C4-2B (cell line): ENCODE data around the gene FKBP6.
"Not testable (repeated sequence)": the region's sequence is repeated elsewhere in the genome, so short reads cannot be mapped to it uniquely, and the experiment has no call there.

Experiments used
- H3K27ac ChIP-seq: fragments of 450-650 bp; 2 replicates; pipeline ENCODE4 v1.5.1; 2017
- CTCF ChIP-seq: fragments of 450-650 bp; conservative IDR thresholded peaks from 2 replicates; pipeline ENCODE4 v1.5.1; 2017; ENCODE audit warnings: mild to moderate bottlenecking
- ZFX ChIP-seq: fragments of 450-650 bp; IDR thresholded peaks from 2 replicates; pipeline ENCODE4 v1.6.1; 2017

Gene FKBP6

GRCh38 chr7:73327922-73328321, at the start of gene FKBP6, which contains the start of gene TRIM50:
Gene FKBP6, plus strand, starts transcription at chr7:73328161. Its CDS starts 268 bp downstream, at chr7:73328429.
Gene TRIM50, minus strand, starts transcription at chr7:73328082. Its CDS starts 3,295 bp downstream, at chr7:73324787.
- H3K27ac ChIP-seq = not testable (repeated sequence)

- not testable (repeated sequence) for H3K27ac ChIP-seq
These were observed 30.7 kb upstream of the FKBP6 start for GRCh38 chr7:73297235-73297634.

GRCh38 chr7:73297706-73298105, 30.3 kb upstream of the FKBP6 start:
- H3K27ac ChIP-seq = not testable (repeated sequence)

GRCh38 chr7:73299812-73300211, 28.1 kb upstream of the FKBP6 start:
- H3K27ac ChIP-seq = not testable (repeated sequence)

GRCh38 chr7:73301108-73301507, 26.9 kb upstream of the FKBP6 start:
- not testable (repeated sequence) for H3K27ac ChIP-seq

GRCh38 chr7:73302846-73303245, 25.1 kb upstream of the FKBP6 start:
- H3K27ac ChIP-seq = not testable (repeated sequence)

- no peak overlapping the region for H3K27ac ChIP-seq
These were observed 24.4 kb upstream of the FKBP6 start for GRCh38 chr7:73303546-73303945.

GRCh38 chr7:73304071-73304470, 23.9 kb upstream of the FKBP6 start:
- H3K27ac ChIP-seq = no peak overlapping the region
- TF ChIP-seq CTCF (no peak), ZFX (no peak)

More at GRCh38 chr7:73303546-73303945, 24.4 kb upstream of the FKBP6 start:
- TF ChIP-seq CTCF = no peak
- TF ChIP-seq ZFX = no peak

- not testable (repeated sequence) for H3K27ac ChIP-seq
These were observed 23.2 kb upstream of the FKBP6 start for GRCh38 chr7:73304612-73305387.

GRCh38 chr7:73307436-73307835, 20.5 kb upstream of the FKBP6 start:
- TF ChIP-seq ZFX = no peak
- no peak for TF ChIP-seq CTCF
- peak overlapping the region; percentile 91 for H3K27ac ChIP-seq

- TF ChIP-seq CTCF (no peak), ZFX (peak; percentile 35; the same call in 1 of the 2 replicates)
These were observed 19.8 kb upstream of the FKBP6 start for GRCh38 chr7:73308074-73308664.

More at GRCh38 chr7:73308074-73308664, 19.8 kb upstream of the FKBP6 start:
- H3K27ac ChIP-seq = peak overlapping the region; percentile 91
